ENCODE data around the gene FAM117A. TPM values are rescaled to one million over a fixed set of nuclear protein-coding genes. Genes with fewer than 3 reads are reported as not detected.

The FAM117A gene
- total and polyA plus RNA-seq, 4 donors = 3.0 to 9.5 (median 6.3) TPM

DNA sequence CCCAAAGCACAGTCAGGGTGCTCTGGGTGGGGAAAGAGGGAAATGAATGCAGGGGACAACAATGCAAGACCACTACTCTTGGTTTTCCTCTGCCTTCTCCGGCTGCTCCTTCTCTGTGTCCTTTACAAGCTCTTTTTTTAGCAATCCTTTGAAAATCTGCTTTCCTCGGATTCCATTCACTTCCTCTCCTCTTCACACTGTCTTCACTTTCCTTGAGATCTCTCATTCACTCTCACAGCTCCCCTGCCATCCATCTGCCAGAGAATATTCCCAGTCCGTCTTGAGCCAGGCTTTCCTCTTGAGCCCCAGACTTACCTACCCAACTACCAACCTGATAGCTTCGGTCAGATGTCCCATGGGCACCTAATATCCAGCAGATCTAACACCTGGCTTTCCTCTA lies 75.1 kb downstream of the FAM117A start:
- no peaks in the 10 kb centered on the region for H3K36me3 ChIP-seq (ENCODE audit: control insufficient read depth, insufficient read depth, low read length)
- H3K9me3 ChIP-seq (ENCODE audit: control insufficient read depth, insufficient read depth, low read length) = no peaks in the 10 kb centered on the region
- DNase-seq (ENCODE audit: low read depth in 4 of 6, low spot score in 6 of 6) = no peak
- no peak overlapping the region for H3K4me3 ChIP-seq (ENCODE audit: low read depth, low read length)
- H3K27me3 ChIP-seq (ENCODE audit: control insufficient read depth, insufficient read depth, low read length) = peaks cover 21% of the 10 kb centered on the region
- H3K27ac ChIP-seq (ENCODE audit: low read depth, low read length) = no peak overlapping the region
- peaks cover 5% of the 10 kb centered on the region for H3K4me1 ChIP-seq (ENCODE audit: control insufficient read depth, insufficient read depth, low read length)
- 66% methylated on average over 4 of the region's 4 CpGs for WGBS (ENCODE audit: insufficient coverage)

DNA sequence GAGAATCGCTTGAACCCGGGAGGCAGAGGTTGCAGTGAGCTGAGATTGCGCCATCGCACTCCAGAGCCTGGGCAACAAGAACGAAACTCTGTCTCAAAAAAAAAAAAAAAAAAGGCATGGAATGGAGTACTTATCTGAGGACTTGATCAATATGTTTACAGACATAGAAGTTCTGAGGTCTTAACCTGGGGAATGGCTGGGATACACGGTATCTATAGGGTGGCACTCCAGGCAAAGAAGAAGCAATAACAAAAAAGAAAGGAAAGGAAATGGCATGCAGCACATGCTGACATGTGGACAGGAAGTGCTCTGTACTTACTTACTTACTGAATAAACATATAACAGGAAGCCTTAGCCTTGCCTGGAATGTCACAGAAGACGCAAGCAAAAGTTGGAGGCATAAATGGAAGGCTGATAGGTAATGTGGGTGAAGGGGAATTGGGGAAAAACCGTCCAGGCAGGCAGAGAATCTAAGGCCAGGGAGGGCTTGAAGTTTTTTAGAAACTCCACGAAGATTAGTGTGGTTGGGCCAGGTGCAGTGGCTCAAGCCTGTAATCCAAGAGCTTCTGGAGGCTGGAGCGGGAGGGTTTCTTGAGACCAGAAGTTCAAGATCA lies 75.9 kb downstream of the FAM117A start:
- no peaks in the 10 kb centered on the region for H3K36me3 ChIP-seq (ENCODE audit: control insufficient read depth, insufficient read depth, low read length)
- H3K9me3 ChIP-seq (ENCODE audit: control insufficient read depth, insufficient read depth, low read length) = no peaks in the 10 kb centered on the region
- WGBS (ENCODE audit: insufficient coverage) = 67% methylated on average over 9 of the region's 10 CpGs
- DNase-seq (ENCODE audit: low read depth in 4 of 6, low spot score in 6 of 6) = no peak
- H3K4me3 ChIP-seq (ENCODE audit: low read depth, low read length) = no peak overlapping the region
- peaks cover 5% of the 10 kb centered on the region for H3K4me1 ChIP-seq (ENCODE audit: control insufficient read depth, insufficient read depth, low read length)
- peaks cover 18% of the 10 kb centered on the region for H3K27me3 ChIP-seq (ENCODE audit: control insufficient read depth, insufficient read depth, low read length)
- H3K27ac ChIP-seq (ENCODE audit: low read depth, low read length) = peak overlapping the region; percentile 40

GRCh38 chr17:49681106-49681979 lies 82.6 kb downstream of the FAM117A start:
- no peak for DNase-seq (ENCODE audit: low read depth in 4 of 6, low spot score in 6 of 6)
- no peaks in the 10 kb centered on the region for H3K9me3 ChIP-seq (ENCODE audit: control insufficient read depth, insufficient read depth, low read length)
- no peaks in the 10 kb centered on the region for H3K36me3 ChIP-seq (ENCODE audit: control insufficient read depth, insufficient read depth, low read length)
- H3K27me3 ChIP-seq (ENCODE audit: control insufficient read depth, insufficient read depth, low read length) = no peaks in the 10 kb centered on the region
- 69% methylated on average over 6 of the region's 9 CpGs for WGBS (ENCODE audit: insufficient coverage)
- H3K27ac ChIP-seq (ENCODE audit: low read depth, low read length) = no peak overlapping the region
- H3K4me3 ChIP-seq (ENCODE audit: low read depth, low read length) = no peak overlapping the region
- H3K4me1 ChIP-seq (ENCODE audit: control insufficient read depth, insufficient read depth, low read length) = peaks cover 4% of the 10 kb centered on the region

- no peaks in the 10 kb centered on the region for H3K27me3 ChIP-seq (ENCODE audit: control insufficient read depth, insufficient read depth, low read length)
- H3K4me1 ChIP-seq (ENCODE audit: control insufficient read depth, insufficient read depth, low read length) = peaks cover 10% of the 10 kb centered on the region
- no peaks in the 10 kb centered on the region for H3K36me3 ChIP-seq (ENCODE audit: control insufficient read depth, insufficient read depth, low read length)
- peak in 1 of 6 donors; percentile 51 for DNase-seq (ENCODE audit: low read depth in 4 of 6, low spot score in 6 of 6)
- 32% methylated on average over 3 of the region's 6 CpGs for WGBS (ENCODE audit: insufficient coverage)
- no peaks in the 10 kb centered on the region for H3K9me3 ChIP-seq (ENCODE audit: control insufficient read depth, insufficient read depth, low read length)
- H3K4me3 ChIP-seq (ENCODE audit: low read depth, low read length) = no peak overlapping the region
- no peak overlapping the region for H3K27ac ChIP-seq (ENCODE audit: low read depth, low read length)
These were observed 83.6 kb downstream of the FAM117A start for GRCh38 chr17:49680314-49680713.

DNA sequence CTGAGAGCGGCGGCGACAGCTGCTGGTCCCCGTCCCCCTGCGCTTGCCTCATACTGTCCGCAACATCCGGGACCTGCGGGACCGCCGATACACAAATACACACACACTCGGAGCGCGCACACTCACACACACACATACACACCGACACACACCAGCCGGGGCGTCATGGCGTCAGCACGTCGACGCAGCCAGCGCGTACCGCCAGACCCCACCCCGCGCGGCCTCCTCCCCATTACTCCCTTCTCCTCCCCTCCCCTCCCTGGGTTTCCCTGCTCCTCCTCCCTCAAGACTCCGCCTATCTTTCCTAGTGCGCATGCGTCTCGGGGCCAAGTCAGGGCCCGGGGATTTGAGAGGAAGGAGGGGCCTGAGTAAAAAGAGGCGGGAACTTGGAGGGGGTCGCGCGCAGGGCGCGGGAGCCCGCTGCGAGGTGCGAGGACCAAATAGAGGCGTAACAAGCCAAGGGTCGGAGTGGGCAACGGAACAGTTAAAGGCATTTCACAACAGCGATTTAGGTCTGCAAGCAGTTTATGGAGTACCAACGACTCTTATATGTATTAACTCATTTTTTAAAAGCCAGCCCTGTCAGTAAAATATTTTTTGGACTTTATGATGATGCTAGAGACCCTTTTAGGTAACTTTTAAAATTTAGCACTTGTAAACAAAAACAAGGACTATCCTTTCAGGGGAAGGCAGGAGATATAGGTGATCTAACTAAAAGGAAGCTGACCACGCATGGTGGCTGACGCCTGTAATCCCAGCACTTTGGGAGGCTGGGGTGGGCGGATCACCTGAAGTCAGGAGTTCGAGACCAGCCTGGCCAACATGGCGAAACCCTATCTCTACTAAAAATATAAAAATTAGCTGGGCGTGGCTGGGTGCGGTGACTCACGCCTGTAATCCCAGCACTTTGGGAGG lies 85.7 kb downstream of the FAM117A start, which contains the start of gene SPOP:
Gene SPOP (minus strand): TSS at position 165 of the 915 bp plus-strand sequence. CDS start 55,287 bp downstream, outside the sequence.
- DNase-seq (ENCODE audit: low read depth in 4 of 6, low spot score in 6 of 6) = peak; percentile 98 to 100 (median 99)
- no peaks in the 10 kb centered on the region for H3K27me3 ChIP-seq (ENCODE audit: control insufficient read depth, insufficient read depth, low read length)
- peaks cover 10% of the 10 kb centered on the region for H3K4me1 ChIP-seq (ENCODE audit: control insufficient read depth, insufficient read depth, low read length)
- no peaks in the 10 kb centered on the region for H3K9me3 ChIP-seq (ENCODE audit: control insufficient read depth, insufficient read depth, low read length)
- H3K36me3 ChIP-seq (ENCODE audit: control insufficient read depth, insufficient read depth, low read length) = no peaks in the 10 kb centered on the region
- 5% methylated on average over 42 of the region's 53 CpGs for WGBS (ENCODE audit: insufficient coverage)
- peak within 1 kb of the TSS; percentile 91 for H3K4me3 ChIP-seq (ENCODE audit: low read depth, low read length)
- H3K27ac ChIP-seq (ENCODE audit: low read depth, low read length) = peak within 1 kb of the TSS; percentile 98

- Histone ChIP-seq H3K27ac (ENCODE audit: low read depth, low read length) (peak overlapping the region; percentile 98), H3K36me3 (ENCODE audit: control insufficient read depth, insufficient read depth, low read length) (no peaks in the 10 kb centered on the region), H3K9me3 (ENCODE audit: control insufficient read depth, insufficient read depth, low read length) (no peaks in the 10 kb centered on the region), H3K4me3 (ENCODE audit: low read depth, low read length) (peak overlapping the region; percentile 91), H3K4me1 (ENCODE audit: control insufficient read depth, insufficient read depth, low read length) (peaks cover 10% of the 10 kb centered on the region), H3K27me3 (ENCODE audit: control insufficient read depth, insufficient read depth, low read length) (no peaks in the 10 kb centered on the region)
- peak; percentile 90 to 99 (median 94) for DNase-seq (ENCODE audit: low read depth in 4 of 6, low spot score in 6 of 6)
- 0% methylated on average over 23 of the region's 34 CpGs for WGBS (ENCODE audit: insufficient coverage)
These were observed 86.6 kb downstream of the FAM117A start for GRCh38 chr17:49677134-49677932.

DNA sequence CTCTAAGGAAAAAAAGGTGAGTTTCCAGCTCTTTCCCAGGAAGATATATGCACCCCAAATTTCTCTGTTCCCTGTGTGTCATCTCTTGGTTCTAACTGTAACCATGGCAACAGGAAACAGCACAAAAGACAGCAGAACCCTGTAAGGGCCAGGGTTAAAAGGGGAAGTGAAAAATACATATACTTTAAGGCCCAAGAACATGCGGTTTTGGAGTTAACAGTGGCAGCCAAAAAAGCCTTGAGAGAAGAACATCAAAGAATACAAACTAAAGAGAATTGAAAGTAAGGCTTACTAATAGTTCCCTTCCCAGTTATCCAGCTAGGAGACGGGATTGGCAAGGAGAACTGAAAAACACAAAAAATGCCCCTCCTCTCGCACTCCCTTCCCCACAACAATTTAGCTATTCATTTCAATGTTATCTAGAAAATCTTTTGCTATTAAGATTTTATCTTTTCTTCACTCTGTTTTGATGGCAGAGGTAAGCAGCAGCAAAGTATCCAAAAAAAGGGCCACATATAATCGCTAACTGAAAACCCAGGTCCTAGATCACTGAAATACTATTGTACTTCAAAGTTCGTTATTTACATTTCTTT lies 87.6 kb downstream of the FAM117A start:
- no CpG with 5 or more reads among the region's 5 CpGs for WGBS (ENCODE audit: insufficient coverage)
- DNase-seq (ENCODE audit: low read depth in 4 of 6, low spot score in 6 of 6) = peak in 2 of 6 donors; percentile 15 to 39
- Histone ChIP-seq H3K36me3 (ENCODE audit: control insufficient read depth, insufficient read depth, low read length) (no peaks in the 10 kb centered on the region), H3K4me1 (ENCODE audit: control insufficient read depth, insufficient read depth, low read length) (peaks cover 10% of the 10 kb centered on the region), H3K27me3 (ENCODE audit: control insufficient read depth, insufficient read depth, low read length) (no peaks in the 10 kb centered on the region), H3K4me3 (ENCODE audit: low read depth, low read length) (peak overlapping the region; percentile 91), H3K27ac (ENCODE audit: low read depth, low read length) (no peak overlapping the region), H3K9me3 (ENCODE audit: control insufficient read depth, insufficient read depth, low read length) (no peaks in the 10 kb centered on the region)

DNA sequence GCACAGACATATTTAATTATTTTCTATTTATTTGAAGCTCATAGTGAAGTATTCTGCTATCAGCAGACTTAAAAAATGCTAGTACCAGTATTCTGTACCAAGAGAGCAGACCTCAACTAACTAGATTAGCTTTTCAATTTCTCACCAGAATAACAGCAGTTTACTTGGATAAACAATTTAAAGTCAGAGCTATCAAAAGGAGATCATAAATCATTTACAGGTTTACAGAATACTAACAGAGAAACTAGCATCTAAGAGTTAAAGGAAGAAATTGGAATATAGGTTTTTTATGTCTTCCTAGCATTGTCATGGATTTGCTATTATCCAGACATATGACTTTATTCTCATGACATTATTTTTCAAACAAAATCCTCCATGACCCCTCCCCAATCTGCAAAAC lies 89.4 kb downstream of the FAM117A start:
- no peaks in the 10 kb centered on the region for H3K27me3 ChIP-seq (ENCODE audit: control insufficient read depth, insufficient read depth, low read length)
- H3K4me3 ChIP-seq (ENCODE audit: low read depth, low read length) = no peak overlapping the region
- no peak overlapping the region for H3K27ac ChIP-seq (ENCODE audit: low read depth, low read length)
- no peak for DNase-seq (ENCODE audit: low read depth in 4 of 6, low spot score in 6 of 6)
- no peaks in the 10 kb centered on the region for H3K36me3 ChIP-seq (ENCODE audit: control insufficient read depth, insufficient read depth, low read length)
- peaks cover 10% of the 10 kb centered on the region for H3K4me1 ChIP-seq (ENCODE audit: control insufficient read depth, insufficient read depth, low read length)
- no peaks in the 10 kb centered on the region for H3K9me3 ChIP-seq (ENCODE audit: control insufficient read depth, insufficient read depth, low read length)
